HL-60 (cell line): ENCODE results near the gene ATP5PB.

Experiments
- DNase-seq, 2 experiments: peaks; one replicate each; pipeline ENCODE4 v3.0.0-alpha.2; 2010 to 2020; ENCODE audit warnings: low read depth in 1 of 2, low spot score in 1 of 2
- H3K27ac ChIP-seq: fragments of 250-450 bp; sonication (Bioruptor Pico); replicated peaks from 2 replicates; pipeline ENCODE4 v1.5.1; 2020; ENCODE audit warnings: mild to moderate bottlenecking, moderate library complexity
- H3K27me3 ChIP-seq: fragments of 250-450 bp; sonication (Bioruptor Pico); 2 replicates; pipeline ENCODE4 v1.5.1; 2021; ENCODE audit warnings: mild to moderate bottlenecking, moderate library complexity; ENCODE audit not compliant: insufficient read depth, poor library complexity, severe bottlenecking
- H3K4me3 ChIP-seq: replicated peaks from 2 replicates; pipeline ENCODE4 v1.5.1; 2011; ENCODE audit warnings: mild to moderate bottlenecking, control low read depth, low read length; ENCODE audit not compliant: insufficient read depth
- CTCF ChIP-seq: IDR thresholded peaks from one replicate; pipeline ENCODE4 v1.5.1; 2011; ENCODE audit warnings: low read length, control low read depth, inconsistent platforms; ENCODE audit not compliant: insufficient read depth
- GABPA ChIP-seq: IDR thresholded peaks from 2 replicates; pipeline ENCODE4 v1.6.1; 2012; ENCODE audit warnings: low read depth
- POLR2AphosphoS5 ChIP-seq: IDR thresholded peaks from 2 replicates; pipeline ENCODE4 v1.6.1; 2012; ENCODE audit warnings: low read depth
- SPI1 ChIP-seq: IDR thresholded peaks from 2 replicates; pipeline ENCODE4 v1.6.1; 2012; ENCODE audit warnings: low read depth, mild to moderate bottlenecking, borderline replicate concordance
- TF ChIP-seq, protein P1 (sequence below): IDR thresholded peaks from 2 replicates; pipeline ENCODE4 v1.6.1; 2012; ENCODE audit warnings: low read depth; ENCODE audit not compliant: insufficient replicate concordance

The ATP5PB gene

DNA sequence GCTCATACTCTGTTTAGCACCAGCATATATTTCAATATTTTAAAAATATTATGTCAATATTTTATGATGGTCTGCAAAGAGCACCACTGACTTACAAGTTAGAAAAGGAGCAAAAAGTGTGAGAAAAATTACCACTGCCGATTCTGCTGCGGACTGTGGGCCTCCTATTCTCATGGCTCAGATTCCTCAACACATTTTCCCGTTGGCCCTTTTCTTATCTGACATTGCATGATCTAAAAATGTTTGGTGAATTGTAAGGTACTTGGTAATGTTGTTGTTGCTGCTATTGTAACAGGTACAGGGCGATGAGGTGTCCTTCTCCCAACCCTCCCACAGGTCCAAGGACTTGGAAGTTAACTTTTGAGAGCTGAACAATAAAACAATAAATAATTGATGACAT lies 25.3 kb downstream of the ATP5PB start:
- no peak for DNase-seq
- peak overlapping the region; percentile 86 for H3K27ac ChIP-seq
- no peaks in the 10 kb centered on the region for H3K27me3 ChIP-seq
- TF ChIP-seq SPI1 (no peak), CTCF (no peak), POLR2AphosphoS5 (no peak), GABPA (no peak)
- TF ChIP-seq, protein P1, sequence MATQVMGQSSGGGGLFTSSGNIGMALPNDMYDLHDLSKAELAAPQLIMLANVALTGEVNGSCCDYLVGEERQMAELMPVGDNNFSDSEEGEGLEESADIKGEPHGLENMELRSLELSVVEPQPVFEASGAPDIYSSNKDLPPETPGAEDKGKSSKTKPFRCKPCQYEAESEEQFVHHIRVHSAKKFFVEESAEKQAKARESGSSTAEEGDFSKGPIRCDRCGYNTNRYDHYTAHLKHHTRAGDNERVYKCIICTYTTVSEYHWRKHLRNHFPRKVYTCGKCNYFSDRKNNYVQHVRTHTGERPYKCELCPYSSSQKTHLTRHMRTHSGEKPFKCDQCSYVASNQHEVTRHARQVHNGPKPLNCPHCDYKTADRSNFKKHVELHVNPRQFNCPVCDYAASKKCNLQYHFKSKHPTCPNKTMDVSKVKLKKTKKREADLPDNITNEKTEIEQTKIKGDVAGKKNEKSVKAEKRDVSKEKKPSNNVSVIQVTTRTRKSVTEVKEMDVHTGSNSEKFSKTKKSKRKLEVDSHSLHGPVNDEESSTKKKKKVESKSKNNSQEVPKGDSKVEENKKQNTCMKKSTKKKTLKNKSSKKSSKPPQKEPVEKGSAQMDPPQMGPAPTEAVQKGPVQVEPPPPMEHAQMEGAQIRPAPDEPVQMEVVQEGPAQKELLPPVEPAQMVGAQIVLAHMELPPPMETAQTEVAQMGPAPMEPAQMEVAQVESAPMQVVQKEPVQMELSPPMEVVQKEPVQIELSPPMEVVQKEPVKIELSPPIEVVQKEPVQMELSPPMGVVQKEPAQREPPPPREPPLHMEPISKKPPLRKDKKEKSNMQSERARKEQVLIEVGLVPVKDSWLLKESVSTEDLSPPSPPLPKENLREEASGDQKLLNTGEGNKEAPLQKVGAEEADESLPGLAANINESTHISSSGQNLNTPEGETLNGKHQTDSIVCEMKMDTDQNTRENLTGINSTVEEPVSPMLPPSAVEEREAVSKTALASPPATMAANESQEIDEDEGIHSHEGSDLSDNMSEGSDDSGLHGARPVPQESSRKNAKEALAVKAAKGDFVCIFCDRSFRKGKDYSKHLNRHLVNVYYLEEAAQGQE = no peak
- peak overlapping the region; percentile 57 for H3K4me3 ChIP-seq

DNA sequence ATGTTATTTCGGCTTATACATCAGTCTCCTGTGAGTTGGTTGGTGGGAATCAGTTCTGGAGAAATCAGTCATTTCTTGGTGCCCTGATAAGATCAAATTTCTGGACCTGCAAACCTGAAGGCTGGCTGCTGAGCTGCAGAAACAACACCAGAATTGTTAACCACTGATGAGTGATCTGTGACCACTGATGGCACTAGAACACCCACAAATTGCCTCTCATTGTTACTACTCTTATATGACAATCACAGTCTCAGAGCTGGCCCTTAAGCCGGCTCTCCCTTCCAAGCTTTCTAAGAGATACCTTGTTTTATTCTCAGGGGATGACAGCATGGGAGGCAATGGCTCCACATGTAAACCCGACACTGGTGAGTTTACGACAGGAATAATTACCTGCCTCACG lies 26.4 kb downstream of the ATP5PB start:
- no peak for DNase-seq
- Histone ChIP-seq H3K27ac (peak overlapping the region; percentile 27), H3K27me3 (no peaks in the 10 kb centered on the region), H3K4me3 (peak overlapping the region; percentile 57)
- TF ChIP-seq SPI1 (no peak), POLR2AphosphoS5 (no peak), CTCF (no peak), GABPA (no peak)
- TF ChIP-seq, protein P1 = no peak

- no peak overlapping the region for H3K4me3 ChIP-seq
- H3K27ac ChIP-seq = peak overlapping the region; percentile 27
- DNase-seq = no peak
- H3K27me3 ChIP-seq = no peaks in the 10 kb centered on the region
- no peak for TF ChIP-seq GABPA
- TF ChIP-seq, protein P1 = no peak
- no peak for TF ChIP-seq POLR2AphosphoS5
- TF ChIP-seq CTCF = no peak
- no peak for TF ChIP-seq SPI1
Observed at GRCh38 chr1:111476214-111476613, 26.9 kb downstream of the ATP5PB start.
